ENCODE data around the gene COL6A2.
"Not testable (repeated sequence)": the region's sequence is repeated elsewhere in the genome, so short reads cannot be mapped to it uniquely, and the experiment has no call there.

COL6A2 gene

GRCh38 chr21:46156678-46157077 is 58.8 kb downstream of the COL6A2 start:
- DNase-seq (ENCODE audit: low read depth) = no peak

DNA sequence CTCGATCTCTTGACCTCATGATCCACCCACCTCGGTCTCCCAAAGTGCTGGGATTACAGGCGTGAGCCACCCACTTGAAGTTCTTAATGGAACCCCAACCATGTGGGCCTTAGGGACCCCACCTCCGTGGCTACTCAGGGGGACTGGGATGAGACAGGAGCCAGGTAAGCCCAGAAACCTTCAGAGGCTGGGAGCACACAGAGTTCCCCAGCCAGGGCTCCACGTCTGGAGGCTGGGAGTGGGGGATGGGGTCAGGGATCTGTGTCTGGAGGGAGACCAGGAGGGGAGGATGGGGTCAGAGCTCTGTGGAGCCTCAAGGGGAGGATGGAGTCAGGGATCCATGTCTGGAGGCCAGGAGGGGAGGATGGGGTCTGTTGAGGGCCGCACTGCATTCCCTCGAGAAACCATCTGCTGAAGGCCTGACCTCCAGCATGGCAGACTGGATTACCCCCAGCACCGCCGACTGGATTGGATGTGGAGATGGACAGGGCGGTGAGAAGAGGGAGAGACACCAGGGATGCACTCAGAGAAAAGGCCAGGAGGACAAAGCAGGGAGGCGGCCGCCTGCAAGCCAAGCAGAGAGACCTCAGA is 59.6 kb downstream of the COL6A2 start:
- DNase-seq (ENCODE audit: low read depth) = no peak

GRCh38 chr21:46157987-46158451 is 60.1 kb downstream of the COL6A2 start:
- no peak for DNase-seq (ENCODE audit: low read depth)

- DNase-seq (ENCODE audit: low read depth) = no peak
These were observed 60.9 kb downstream of the COL6A2 start for GRCh38 chr21:46158666-46159300.

- DNase-seq (ENCODE audit: low read depth) = no peak
These were observed 61.5 kb downstream of the COL6A2 start for GRCh38 chr21:46159390-46159789.

DNA sequence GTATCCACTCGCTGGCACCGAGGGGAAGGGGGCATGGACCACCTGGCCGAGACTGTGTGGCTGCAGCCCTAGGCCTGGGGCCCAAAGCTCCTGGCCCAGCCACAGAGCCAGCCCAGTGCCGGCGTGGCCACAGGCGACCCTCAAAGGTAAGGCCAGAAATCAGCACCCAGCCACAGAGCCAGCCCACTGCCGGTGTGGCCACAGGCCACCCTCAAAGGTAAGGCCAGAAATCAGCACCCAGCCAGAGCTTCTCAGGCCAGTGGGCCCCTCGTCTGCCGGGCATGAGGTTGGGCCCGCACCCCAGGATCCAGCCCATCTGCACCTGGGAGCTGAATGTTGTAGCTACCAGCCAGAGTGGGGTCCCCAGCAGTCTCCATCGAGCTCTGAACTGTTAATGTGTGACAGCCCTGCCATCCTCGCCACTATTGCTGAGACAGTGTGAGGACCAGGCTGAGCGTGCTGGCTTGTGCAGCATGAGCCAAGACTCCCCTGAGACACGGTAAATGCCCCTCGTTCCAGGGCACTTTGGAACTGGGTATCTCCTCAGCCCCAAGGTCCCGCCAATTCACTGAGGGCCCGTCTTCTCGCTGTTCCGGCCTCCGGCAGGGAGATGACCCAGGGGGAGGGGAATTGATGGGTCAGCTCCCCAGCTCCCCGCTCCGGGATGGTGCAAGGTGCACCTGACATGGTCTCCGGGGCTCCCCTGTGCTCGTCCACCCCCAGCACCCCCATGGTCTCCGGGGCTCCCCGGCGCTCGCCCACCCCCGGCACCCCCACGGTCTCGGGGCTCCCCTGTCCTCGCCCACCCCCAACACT is 62.1 kb downstream of the COL6A2 start:
- no peak for DNase-seq (ENCODE audit: low read depth)

- DNase-seq (ENCODE audit: low read depth) = no peak
These were observed 62.7 kb downstream of the COL6A2 start for GRCh38 chr21:46160657-46160906.

DNA sequence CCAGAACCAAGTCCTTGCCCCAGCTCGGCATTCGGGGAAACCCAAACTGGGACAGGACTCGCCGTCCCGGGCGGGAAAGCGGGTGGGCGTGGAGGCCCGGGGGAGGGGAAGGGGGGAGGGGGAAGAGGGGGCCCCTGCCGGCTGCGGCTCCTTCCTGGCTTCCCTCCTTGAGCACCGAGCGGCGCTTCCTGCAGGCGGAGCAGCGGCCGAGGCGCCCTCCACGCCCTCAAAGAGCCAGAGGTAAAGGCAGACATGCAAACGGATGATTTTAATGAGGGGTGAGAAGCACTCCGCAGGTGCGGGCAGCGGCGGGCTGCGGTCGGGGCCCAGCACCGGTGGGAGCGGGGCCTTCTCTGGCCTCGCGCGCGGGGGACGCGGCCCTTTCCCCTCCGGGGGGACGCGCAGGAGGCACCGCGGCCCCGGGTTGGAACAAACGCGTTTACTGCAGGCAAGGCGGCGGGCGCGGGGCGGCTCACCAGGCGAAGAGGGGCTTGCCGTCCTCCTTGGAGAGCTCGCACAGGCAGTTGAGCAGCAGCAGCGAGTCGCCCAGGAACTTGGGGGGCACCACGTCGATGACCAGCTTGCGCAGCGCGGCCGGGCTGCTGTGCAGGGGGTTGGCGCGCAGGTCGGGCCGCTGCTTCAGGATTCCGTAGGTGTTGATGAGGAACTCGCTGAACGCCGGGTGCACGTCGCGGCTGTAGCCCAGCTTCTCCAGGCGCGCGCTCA is 63.2 kb downstream of the COL6A2 start:
- no peak for DNase-seq (ENCODE audit: low read depth)

DNA sequence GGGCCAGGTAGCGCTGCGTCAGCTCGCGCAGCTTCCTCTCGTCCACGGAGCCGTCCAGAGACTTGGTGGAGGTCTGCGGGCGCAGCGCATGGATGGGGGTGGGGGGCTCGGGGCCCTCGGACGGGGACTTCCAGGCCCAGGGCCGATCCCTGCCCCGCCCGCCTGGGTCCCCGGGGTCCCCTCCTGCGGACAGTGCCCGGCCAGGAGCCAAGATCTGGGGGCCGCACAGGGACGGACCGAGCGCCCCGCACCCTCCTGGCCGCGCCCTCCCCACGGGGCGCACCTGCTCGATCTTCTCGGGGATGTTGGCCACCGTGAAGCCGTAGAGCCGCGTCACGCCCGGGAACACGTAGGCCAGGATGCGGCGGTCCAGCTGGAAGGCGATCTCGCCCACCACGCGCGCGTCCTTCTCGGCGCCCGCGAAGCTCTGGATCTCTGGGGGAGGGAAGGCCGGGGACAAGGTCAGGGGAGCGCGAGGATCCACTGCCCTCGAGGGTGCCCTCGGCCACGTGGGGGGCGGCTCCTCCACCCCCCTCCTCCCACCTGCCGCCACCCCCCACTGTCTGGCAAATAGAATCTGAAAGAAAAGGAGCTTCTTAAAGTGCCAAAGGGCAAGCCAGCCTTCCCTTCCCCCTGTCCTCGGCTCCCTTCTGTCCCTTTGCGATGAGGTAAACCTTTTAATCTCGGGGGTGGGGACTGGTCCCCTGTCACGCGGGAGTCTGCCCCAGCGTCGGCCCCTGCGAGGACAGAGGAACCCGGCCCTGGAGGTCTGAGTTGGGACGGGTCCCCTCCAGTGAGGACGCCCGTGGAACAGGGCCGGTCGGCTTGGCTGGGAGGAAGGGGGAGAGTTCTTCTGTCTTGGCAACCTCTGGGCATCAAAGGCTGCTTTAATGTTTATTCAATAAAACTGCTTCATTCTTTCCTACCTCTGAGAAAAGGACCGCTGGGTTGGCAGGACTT is 64.0 kb downstream of the COL6A2 start:
- no peak for DNase-seq (ENCODE audit: low read depth)

GRCh38 chr21:46163380-46163779 is 65.5 kb downstream of the COL6A2 start:
- no peak for DNase-seq (ENCODE audit: low read depth)

- no peak for DNase-seq (ENCODE audit: low read depth)
These were observed 67.2 kb downstream of the COL6A2 start for GRCh38 chr21:46165098-46165497.

GRCh38 chr21:46168238-46168637 is 70.3 kb downstream of the COL6A2 start:
- no peak for DNase-seq (ENCODE audit: low read depth)

DNA sequence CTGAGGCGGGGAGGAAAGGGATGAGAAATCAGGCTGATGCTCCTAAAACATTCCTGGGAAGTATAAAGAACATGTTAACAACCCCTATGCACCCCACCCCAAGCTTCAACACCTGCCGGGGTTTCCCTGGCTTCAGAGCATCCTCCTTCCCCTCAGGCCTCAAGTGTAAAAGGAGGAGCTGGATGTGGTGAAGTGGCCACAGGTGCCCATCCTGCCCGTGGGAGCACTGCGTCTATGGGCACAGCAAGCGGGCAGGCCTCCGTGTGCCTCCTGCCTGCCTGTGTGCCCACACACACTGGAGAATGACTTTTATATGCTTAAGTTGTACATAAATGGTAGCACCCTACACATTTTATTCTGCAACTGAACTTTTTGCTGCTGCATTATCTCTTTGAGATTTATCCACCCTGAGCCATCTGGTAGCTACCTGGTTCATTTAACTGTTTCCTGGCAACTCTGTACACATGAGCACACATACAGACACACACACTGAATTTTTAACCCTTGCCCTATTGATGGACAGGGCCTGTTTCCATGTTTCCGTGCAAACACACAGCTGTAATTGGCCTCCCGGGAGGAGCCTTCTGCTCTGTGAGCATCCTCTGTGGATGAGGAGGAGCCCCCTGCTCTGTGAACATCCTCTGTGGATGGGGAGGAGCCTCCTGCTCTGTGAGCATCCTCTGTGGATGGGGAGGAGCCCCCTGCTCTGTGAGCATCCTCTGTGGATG is 70.9 kb downstream of the COL6A2 start:
- DNase-seq (ENCODE audit: low read depth) = no peak

DNA sequence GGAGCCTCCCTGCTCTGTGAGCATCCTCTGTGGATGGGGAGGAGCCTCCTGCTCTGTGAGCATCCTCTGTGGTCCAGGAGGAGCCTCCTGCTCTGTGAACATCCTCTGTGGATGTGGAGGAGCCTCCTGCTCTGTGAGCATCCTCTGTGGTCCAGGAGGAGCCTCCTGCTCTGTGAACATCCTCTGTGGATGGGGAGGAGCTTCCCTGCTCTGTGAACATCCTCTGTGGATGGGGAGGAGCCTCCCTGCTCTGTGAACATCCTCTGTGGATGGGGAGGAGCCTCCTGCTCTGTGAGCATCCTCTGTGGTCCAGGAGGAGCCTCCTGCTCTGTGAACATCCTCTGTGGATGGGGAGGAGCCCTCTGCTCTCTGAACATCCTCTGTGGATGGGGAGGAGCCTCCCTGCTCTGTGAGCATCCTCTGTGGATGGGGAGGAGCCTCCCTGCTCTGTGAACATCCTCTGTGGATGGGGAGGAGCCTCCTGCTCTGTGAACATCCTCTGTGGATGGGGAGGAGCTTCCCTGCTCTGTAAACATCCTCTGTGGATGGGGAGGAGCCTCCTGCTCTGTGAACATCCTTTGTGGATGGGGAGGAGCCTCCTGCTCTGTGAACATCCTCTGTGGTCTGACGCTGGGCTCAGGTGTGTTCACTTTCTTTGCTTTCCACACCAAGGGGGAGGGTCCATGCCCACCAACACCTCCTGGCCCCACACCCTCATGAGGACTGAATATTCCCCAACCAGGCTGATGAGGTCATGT is 72.7 kb downstream of the COL6A2 start:
- DNase-seq (ENCODE audit: low read depth) = not testable (repeated sequence)

DNA sequence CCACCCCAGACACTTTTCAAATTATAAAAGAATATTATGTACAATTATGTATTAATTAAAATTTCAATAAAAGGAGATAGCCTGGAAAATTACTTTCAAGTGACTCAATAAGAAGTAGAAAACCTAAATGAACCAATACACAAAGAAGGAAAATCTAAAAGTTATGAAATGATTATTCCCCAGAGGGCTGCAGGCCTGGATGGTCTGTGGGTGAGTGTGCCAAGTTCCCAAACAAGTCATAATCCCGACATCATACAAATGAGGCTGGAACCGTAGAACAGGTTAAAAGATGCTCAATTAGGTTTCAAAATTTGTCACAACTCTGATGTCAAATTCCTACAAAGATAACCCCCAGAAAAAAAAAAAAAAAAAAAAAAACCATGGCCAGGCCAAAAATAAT is 73.7 kb downstream of the COL6A2 start:
- no peak for DNase-seq (ENCODE audit: low read depth)

GRCh38 chr21:46171996-46172862 is 74.3 kb downstream of the COL6A2 start:
- no peak for DNase-seq (ENCODE audit: low read depth)

- DNase-seq (ENCODE audit: low read depth) = no peak
These were observed 75.1 kb downstream of the COL6A2 start for GRCh38 chr21:46172863-46173528.

DNA sequence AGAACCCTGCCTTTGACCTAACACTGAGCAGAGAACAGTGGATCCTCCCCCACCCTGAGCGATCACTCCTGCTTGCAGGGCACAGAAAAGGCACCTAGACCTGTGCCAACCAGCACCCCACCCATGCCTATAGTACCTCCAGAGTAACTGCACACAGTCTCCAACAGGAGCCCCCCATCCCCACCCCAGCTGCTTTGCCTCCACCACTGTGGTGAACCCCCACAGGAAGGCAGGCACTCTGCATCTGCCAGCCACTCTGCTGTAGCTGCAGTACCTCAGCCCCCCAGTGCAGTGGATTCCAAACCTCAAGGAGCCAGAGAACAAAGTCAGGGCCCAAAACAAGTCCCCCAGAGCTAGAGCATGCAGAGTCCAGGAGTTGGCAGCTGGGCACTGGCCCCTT is 75.7 kb downstream of the COL6A2 start:
- no peak for DNase-seq (ENCODE audit: low read depth)
